ENCODE measurements around the gene LRRC8D.
"Not testable (repeated sequence)": the region's sequence is repeated elsewhere in the genome, so short reads cannot be mapped to it uniquely, and the experiment has no call there.

LRRC8D gene

DNA sequence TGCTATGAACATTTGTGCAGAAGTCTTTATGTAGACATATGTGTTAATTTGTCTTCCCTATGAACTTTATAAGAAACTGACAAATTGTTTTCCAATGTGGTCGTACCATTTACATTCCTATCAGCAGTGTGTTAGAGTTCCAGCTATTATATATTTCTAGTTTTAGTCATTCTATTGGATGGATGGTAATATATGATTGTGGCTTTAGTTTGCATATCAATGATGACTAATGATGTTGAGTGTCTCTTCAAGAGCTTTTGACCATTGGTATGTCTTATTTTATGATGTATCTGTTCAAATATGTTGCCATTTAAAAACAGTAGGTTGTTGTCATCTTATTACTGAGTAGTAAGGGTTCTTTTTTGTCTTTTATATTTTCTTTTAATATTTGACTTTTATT lies 157.9 kb downstream of the LRRC8D start:
- no peak for DNase-seq (ENCODE audit: low read depth)
- TF ChIP-seq, protein P1, sequence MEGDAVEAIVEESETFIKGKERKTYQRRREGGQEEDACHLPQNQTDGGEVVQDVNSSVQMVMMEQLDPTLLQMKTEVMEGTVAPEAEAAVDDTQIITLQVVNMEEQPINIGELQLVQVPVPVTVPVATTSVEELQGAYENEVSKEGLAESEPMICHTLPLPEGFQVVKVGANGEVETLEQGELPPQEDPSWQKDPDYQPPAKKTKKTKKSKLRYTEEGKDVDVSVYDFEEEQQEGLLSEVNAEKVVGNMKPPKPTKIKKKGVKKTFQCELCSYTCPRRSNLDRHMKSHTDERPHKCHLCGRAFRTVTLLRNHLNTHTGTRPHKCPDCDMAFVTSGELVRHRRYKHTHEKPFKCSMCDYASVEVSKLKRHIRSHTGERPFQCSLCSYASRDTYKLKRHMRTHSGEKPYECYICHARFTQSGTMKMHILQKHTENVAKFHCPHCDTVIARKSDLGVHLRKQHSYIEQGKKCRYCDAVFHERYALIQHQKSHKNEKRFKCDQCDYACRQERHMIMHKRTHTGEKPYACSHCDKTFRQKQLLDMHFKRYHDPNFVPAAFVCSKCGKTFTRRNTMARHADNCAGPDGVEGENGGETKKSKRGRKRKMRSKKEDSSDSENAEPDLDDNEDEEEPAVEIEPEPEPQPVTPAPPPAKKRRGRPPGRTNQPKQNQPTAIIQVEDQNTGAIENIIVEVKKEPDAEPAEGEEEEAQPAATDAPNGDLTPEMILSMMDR (IDR thresholded peaks at IDR 0.05; ENCODE audit: insufficient read depth, low read depth, low read length, missing control alignments): no peak

DNA sequence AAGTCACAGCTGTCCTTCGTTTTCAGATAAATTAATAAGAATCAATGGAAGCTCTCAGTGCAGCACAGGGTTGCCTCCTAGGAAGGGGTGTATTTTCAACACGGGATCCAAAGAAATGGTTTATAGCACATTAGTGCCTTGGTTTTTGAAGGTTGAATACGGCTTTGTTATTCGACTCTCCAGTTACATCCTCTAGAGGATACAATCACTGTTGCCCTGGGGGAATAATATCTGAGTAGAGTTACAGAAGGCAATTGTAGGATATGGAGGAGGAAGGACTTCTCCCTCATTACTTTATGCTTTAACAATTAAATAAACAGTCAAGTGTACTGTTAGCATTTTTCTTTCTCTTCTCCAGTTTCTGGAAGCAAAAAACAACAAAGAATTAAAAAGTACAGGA lies 159.8 kb downstream of the LRRC8D start:
- TF ChIP-seq, protein P1 (IDR thresholded peaks at IDR 0.05; ENCODE audit: insufficient read depth, low read depth, low read length, missing control alignments): no peak
- no peak for DNase-seq (ENCODE audit: low read depth)
- no peak overlapping the region for H3K4me3 ChIP-seq (ENCODE audit: low read depth, low read length)

More for the DNA sequence above, 157.9 kb downstream of the LRRC8D start:
- no peak overlapping the region for H3K4me3 ChIP-seq (ENCODE audit: low read depth, low read length)

DNA sequence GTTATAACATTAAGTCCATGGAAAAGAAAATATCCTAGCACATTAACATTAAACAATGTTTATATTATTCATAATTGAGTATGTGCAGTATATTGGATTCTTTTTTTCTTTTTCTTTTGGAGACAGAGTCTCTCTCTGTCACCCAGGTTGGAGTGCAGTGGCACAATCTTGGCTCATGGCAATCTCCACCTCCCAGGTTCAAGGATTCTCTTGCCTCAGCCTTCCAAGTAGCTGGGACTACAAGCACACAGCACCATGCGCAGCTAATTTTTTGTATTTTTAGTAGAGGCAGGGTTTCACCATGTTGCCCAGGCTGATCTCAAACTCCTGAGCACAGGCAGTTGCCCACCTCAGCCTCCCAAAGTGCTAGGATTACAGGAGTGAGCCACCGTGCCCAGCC lies 162.0 kb downstream of the LRRC8D start:
- H3K4me3 ChIP-seq (ENCODE audit: low read depth, low read length); DNase-seq (ENCODE audit: low read depth): not testable (repeated sequence)

DNA sequence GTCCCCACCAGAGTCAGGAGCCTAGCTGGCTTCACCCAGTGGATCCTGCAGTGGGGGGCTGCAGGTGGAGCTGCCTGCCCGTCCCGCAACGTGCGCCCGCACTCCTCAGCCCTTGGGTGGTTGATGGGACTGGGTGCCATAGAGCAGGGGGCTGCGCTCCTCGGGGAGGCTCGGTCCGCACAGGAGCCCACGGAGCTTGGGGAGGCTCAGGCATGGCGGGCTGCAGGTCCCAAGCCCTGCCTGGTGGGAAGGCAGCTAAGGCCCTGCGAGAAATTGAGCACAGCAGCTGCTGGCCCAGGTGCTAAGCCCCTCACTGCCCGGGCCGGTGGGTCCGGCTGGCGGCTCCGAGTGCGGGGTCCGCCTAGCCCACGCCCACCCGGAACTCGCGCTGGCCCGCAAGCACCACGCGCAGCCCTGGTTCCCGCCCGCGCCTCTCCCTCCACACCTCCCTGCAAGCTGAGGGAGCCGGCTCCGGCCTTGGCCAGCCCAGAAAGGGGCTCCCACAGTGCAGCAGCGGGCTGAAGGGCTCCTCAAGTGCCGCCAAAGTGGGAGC lies 163.8 kb downstream of the LRRC8D start:
- DNase-seq (ENCODE audit: low read depth); H3K4me3 ChIP-seq (ENCODE audit: low read depth, low read length): not testable (repeated sequence)

DNA sequence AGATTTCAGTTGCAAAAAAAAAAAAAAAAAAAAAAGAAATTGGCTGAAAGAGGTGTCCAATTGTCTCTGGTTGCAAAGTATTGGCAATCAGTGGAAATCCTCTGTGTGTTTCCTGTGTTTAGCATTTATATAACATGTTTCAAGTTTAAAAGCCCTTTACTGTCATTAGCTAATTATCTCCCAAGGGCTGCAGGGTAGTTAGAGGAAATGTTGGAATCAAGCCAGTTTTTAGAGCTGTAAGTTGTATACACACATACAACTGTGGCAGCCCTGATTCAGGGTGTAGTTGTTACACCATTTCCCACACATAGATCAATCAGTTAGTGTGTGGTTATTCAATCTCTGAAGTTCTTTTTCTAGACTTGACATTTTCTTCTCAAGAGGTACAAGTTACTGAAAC lies 165.2 kb downstream of the LRRC8D start:
- no peak for DNase-seq (ENCODE audit: low read depth)
- no peak overlapping the region for H3K4me3 ChIP-seq (ENCODE audit: low read depth, low read length)
- TF ChIP-seq, protein P1 (IDR thresholded peaks at IDR 0.05; ENCODE audit: insufficient read depth, low read depth, low read length, missing control alignments): no peak
